ENCODE measurements around the gene DIAPH1. TPM values are rescaled to one million over a fixed set of nuclear protein-coding genes. Genes with fewer than 3 reads are reported as not detected.

Gene DIAPH1
- polyA plus RNA-seq, 1 experiment, result 27.1 TPM

DNA sequence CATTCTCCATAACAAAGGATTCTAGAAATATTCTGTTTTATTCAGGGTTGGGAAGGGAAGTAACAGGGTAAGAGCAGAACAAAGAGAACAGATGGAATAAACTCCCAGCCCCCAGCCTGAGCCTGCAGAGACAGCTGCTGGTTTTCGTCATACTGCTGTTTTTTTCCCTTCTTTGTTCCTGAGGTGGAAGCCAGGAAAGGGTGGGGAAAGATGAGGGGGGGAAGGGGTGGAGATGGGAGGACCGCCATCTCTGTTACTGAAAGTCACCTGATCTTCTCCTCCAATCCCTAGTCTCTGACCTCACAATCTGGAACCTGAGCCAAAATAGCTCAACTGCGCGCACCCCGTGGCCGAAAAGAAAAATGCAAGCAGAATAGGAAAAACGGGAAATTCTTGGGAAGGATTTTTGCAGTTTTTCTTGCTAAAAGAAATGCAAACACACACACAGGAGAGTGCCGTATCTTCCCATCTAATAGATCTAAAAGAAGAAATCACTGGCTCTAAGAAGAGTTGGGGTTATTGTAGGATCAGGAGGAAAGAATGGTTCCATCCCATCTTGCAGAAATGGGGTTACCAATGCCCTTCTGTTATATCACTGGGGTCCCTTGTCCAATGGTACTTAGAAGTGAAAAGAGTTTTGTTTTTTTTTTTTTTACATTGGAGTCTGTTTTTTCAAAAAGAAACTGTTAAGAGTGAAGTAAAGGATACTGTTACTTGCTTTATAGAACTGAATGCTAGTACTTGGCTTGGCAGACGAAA is 57.9 kb downstream of the DIAPH1 start:
- TF ChIP-seq, protein P1, sequence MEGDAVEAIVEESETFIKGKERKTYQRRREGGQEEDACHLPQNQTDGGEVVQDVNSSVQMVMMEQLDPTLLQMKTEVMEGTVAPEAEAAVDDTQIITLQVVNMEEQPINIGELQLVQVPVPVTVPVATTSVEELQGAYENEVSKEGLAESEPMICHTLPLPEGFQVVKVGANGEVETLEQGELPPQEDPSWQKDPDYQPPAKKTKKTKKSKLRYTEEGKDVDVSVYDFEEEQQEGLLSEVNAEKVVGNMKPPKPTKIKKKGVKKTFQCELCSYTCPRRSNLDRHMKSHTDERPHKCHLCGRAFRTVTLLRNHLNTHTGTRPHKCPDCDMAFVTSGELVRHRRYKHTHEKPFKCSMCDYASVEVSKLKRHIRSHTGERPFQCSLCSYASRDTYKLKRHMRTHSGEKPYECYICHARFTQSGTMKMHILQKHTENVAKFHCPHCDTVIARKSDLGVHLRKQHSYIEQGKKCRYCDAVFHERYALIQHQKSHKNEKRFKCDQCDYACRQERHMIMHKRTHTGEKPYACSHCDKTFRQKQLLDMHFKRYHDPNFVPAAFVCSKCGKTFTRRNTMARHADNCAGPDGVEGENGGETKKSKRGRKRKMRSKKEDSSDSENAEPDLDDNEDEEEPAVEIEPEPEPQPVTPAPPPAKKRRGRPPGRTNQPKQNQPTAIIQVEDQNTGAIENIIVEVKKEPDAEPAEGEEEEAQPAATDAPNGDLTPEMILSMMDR (IDR thresholded peaks at IDR 0.05; ENCODE audit: low read depth, low read length), result peak; percentile 96
- Histone ChIP-seq H3K27me3 (ENCODE audit: control insufficient read depth, insufficient read depth, low read length) (no peaks in the 10 kb centered on the region), H3K27ac (ENCODE audit: low read depth, low read length) (peak overlapping the region; percentile 58), H3K9me3 (ENCODE audit: control insufficient read depth, insufficient read depth, low read length) (no peaks in the 10 kb centered on the region), H3K4me3 (ENCODE audit: low read depth, low read length) (no peak overlapping the region)
- ChIA-PET CTCF (interaction anchor here (0.6 to 5.7 kb wide), 28 partner anchors 10 to 1158 kb away, joined by 3 to 178 read pairs (median 5); partner anchors contain the start of genes PCDHB14, PCDHGA1, PCDHGA10 and PCDHGA11), POLR2A (interaction anchor here (0.6 to 1.0 kb wide), 3 partner anchors 39 to 486 kb away, joined by 3 read pairs; no protein-coding TSS in a partner anchor)
- peak; percentile 97 for DNase-seq (ENCODE audit: low read depth, low spot score)

GRCh38 chr5:141560151-141560550 is 58.6 kb downstream of the DIAPH1 start:
- TF ChIP-seq, protein P1 (IDR thresholded peaks at IDR 0.05; ENCODE audit: low read depth, low read length), result no peak
- no peak for DNase-seq (ENCODE audit: low read depth, low spot score)
- Histone ChIP-seq H3K27ac (ENCODE audit: low read depth, low read length) (peak overlapping the region; percentile 74), H3K4me3 (ENCODE audit: low read depth, low read length) (no peak overlapping the region), H3K27me3 (ENCODE audit: control insufficient read depth, insufficient read depth, low read length) (no peaks in the 10 kb centered on the region), H3K9me3 (ENCODE audit: control insufficient read depth, insufficient read depth, low read length) (no peaks in the 10 kb centered on the region)
- POLR2A ChIA-PET, result interaction anchor here (0.6 to 1.0 kb wide), 2 partner anchors 51 to 486 kb away, joined by 3 read pairs; no protein-coding TSS in a partner anchor
- CTCF ChIA-PET, result interaction anchor here (0.6 to 5.7 kb wide), 27 partner anchors 8 to 1157 kb away, joined by 3 to 178 read pairs (median 5); partner anchors contain the start of genes PCDHB14, PCDHGA1, PCDHGA10 and PCDHGA11

- no peaks in the 10 kb centered on the region for H3K27me3 ChIP-seq (ENCODE audit: control insufficient read depth, insufficient read depth, low read length)
- no peak for DNase-seq (ENCODE audit: low read depth, low spot score)
- CTCF ChIA-PET, result interaction anchor here (0.6 to 5.7 kb wide), 25 partner anchors 8 to 239 kb away, joined by 3 to 178 read pairs (median 28); partner anchors contain the start of genes PCDHGA1, PCDHGA10, PCDHGA11 and PCDHGA12
- no peak overlapping the region for H3K27ac ChIP-seq (ENCODE audit: low read depth, low read length)
- TF ChIP-seq, protein P1 (IDR thresholded peaks at IDR 0.05; ENCODE audit: low read depth, low read length), result no peak
- POLR2A ChIA-PET, result no interaction called here
- no peak overlapping the region for H3K4me3 ChIP-seq (ENCODE audit: low read depth, low read length)
- no peaks in the 10 kb centered on the region for H3K9me3 ChIP-seq (ENCODE audit: control insufficient read depth, insufficient read depth, low read length)
Observed at GRCh38 chr5:141559461-141559860, 59.3 kb downstream of the DIAPH1 start.

- POLR2A ChIA-PET, result interaction anchor here (0.5 to 1.3 kb wide), 11 partner anchors 29 to 238 kb away, joined by 3 to 8 read pairs (median 5); partner anchors contain the start of genes PCDHGA10, PCDHGB7, PCDHGC3 and TAF7
- no peaks in the 10 kb centered on the region for H3K9me3 ChIP-seq (ENCODE audit: control insufficient read depth, insufficient read depth, low read length)
- no peaks in the 10 kb centered on the region for H3K27me3 ChIP-seq (ENCODE audit: control insufficient read depth, insufficient read depth, low read length)
- H3K4me3 ChIP-seq (ENCODE audit: low read depth, low read length), result no peak overlapping the region; the same call in 1 of the 2 replicates
- DNase-seq (ENCODE audit: low read depth, low spot score), result no peak
- peak overlapping the region; percentile 84 for H3K27ac ChIP-seq (ENCODE audit: low read depth, low read length)
- CTCF ChIA-PET, result interaction anchor here (0.6 to 5.7 kb wide), 72 partner anchors 8 to 463 kb away, joined by 3 to 178 read pairs (median 8); partner anchors contain the start of genes PCDHB10, PCDHB14, PCDHB15 and PCDHB16
- TF ChIP-seq, protein P1 (IDR thresholded peaks at IDR 0.05; ENCODE audit: low read depth, low read length), result no peak
Observed at GRCh38 chr5:141558150-141558549, 60.6 kb downstream of the DIAPH1 start.

Data from AG04450 (cell line).